ENCODE results near the gene RIN3. TPM values are rescaled to one million over a fixed set of nuclear protein-coding genes. Genes with fewer than 3 reads are reported as not detected.

The RIN3 gene
- polyA plus RNA-seq, 3 donors, result 6.3 to 8.4 (median 7.9) TPM

- DNase-seq (ENCODE audit: extremely low read depth in 1 of 11, low read depth in 9 of 11, low spot score in 4 of 11), result no peak
Measured at GRCh38 chr14:92482621-92483319, 30.8 kb upstream of the RIN3 start.

- DNase-seq (ENCODE audit: extremely low read depth in 1 of 11, low read depth in 9 of 11, low spot score in 4 of 11), result no peak
Measured at GRCh38 chr14:92484132-92484823, 29.3 kb upstream of the RIN3 start.

GRCh38 chr14:92486881-92487280, 26.7 kb upstream of the RIN3 start:
- DNase-seq (ENCODE audit: extremely low read depth in 1 of 11, low read depth in 9 of 11, low spot score in 4 of 11), result no peak

GRCh38 chr14:92487513-92488133, 26.0 kb upstream of the RIN3 start:
- no peak for DNase-seq (ENCODE audit: extremely low read depth in 1 of 11, low read depth in 9 of 11, low spot score in 4 of 11)

- no peak for DNase-seq (ENCODE audit: extremely low read depth in 1 of 11, low read depth in 9 of 11, low spot score in 4 of 11)
Measured at GRCh38 chr14:92489394-92490238, 24.0 kb upstream of the RIN3 start.

GRCh38 chr14:92490239-92490959, 23.2 kb upstream of the RIN3 start:
- DNase-seq (ENCODE audit: extremely low read depth in 1 of 11, low read depth in 9 of 11, low spot score in 4 of 11), result no peak

GRCh38 chr14:92491782-92492181, 21.8 kb upstream of the RIN3 start:
- no peak for DNase-seq (ENCODE audit: extremely low read depth in 1 of 11, low read depth in 9 of 11, low spot score in 4 of 11)

- no peak for DNase-seq (ENCODE audit: extremely low read depth in 1 of 11, low read depth in 9 of 11, low spot score in 4 of 11)
Measured at GRCh38 chr14:92492258-92492657, 21.3 kb upstream of the RIN3 start.

- DNase-seq (ENCODE audit: extremely low read depth in 1 of 11, low read depth in 9 of 11, low spot score in 4 of 11), result no peak
Measured at GRCh38 chr14:92493024-92493423, 20.6 kb upstream of the RIN3 start.

- no peak for DNase-seq (ENCODE audit: extremely low read depth in 1 of 11, low read depth in 9 of 11, low spot score in 4 of 11)
Measured at GRCh38 chr14:92493492-92493891, 20.1 kb upstream of the RIN3 start.

- DNase-seq (ENCODE audit: extremely low read depth in 1 of 11, low read depth in 9 of 11, low spot score in 4 of 11), result no peak
Measured at GRCh38 chr14:92494512-92494911, 19.1 kb upstream of the RIN3 start.

- no peak for DNase-seq (ENCODE audit: extremely low read depth in 1 of 11, low read depth in 9 of 11, low spot score in 4 of 11)
Measured at GRCh38 chr14:92495027-92495426, 18.6 kb upstream of the RIN3 start.

- no peak for DNase-seq (ENCODE audit: extremely low read depth in 1 of 11, low read depth in 9 of 11, low spot score in 4 of 11)
Measured at GRCh38 chr14:92496191-92496857, 17.3 kb upstream of the RIN3 start.

- no peak for DNase-seq (ENCODE audit: extremely low read depth in 1 of 11, low read depth in 9 of 11, low spot score in 4 of 11)
Measured at GRCh38 chr14:92497391-92497790, 16.2 kb upstream of the RIN3 start.

GRCh38 chr14:92499234-92499633, 14.3 kb upstream of the RIN3 start:
- no peak for DNase-seq (ENCODE audit: extremely low read depth in 1 of 11, low read depth in 9 of 11, low spot score in 4 of 11)

GRCh38 chr14:92500491-92500941, 13.1 kb upstream of the RIN3 start:
- DNase-seq (ENCODE audit: extremely low read depth in 1 of 11, low read depth in 9 of 11, low spot score in 4 of 11), result no peak

GRCh38 chr14:92501891-92502351, 11.7 kb upstream of the RIN3 start:
- DNase-seq (ENCODE audit: extremely low read depth in 1 of 11, low read depth in 9 of 11, low spot score in 4 of 11), result no peak

Data from renal cortex interstitium (tissue), 11 donors.